HCT116 (cell line): Measurements from ENCODE around the gene GNG4. TPM values are rescaled to one million over a fixed set of nuclear protein-coding genes. Genes with fewer than 3 reads are reported as not detected.

Experiments used
- ATAC-seq: fragments of 200-7000 bp; cut with Tn5 transposase; 2 replicates; pipeline ENCODE4 v1.9.1; 2020; ENCODE audit warnings: mild to moderate bottlenecking, moderate library complexity
- BruUV-seq: library from RNA; stranded (reverse); fragments of 400-500 nt; replicated peaks from 2 replicates; lab custom pipeline; 2021; lab: Mats Ljungman, UMichigan
- CTCF ChIA-PET: fragments of 300-600 bp; sonication (Branson Sonifier 250); formaldehyde crosslinking; loops from one replicate; lab custom pipeline; 2021; ENCODE audit warnings: antibody characterized with exemption; lab: Charles Lee
- POLR2A ChIA-PET: fragments of 300-600, 350-600 bp; sonication (Branson Sonifier 250); formaldehyde crosslinking; loops from one replicate; lab custom pipeline; 2021; ENCODE audit warnings: antibody characterized with exemption; lab: Charles Lee
- RAD21 ChIA-PET, 2 experiments: fragments of 300-600 bp; sonication (Branson Sonifier 250); formaldehyde crosslinking; loops; one replicate each; lab custom pipeline; 2023; ENCODE audit warnings: low total read pairs in 2 of 2; ENCODE audit not compliant: uncharacterized antibody in 2 of 2, unreplicated experiment in 2 of 2, low non-redundant PET in 1 of 2; lab: Charles Lee
- DNase-seq: peaks from one replicate; pipeline ENCODE4 v3.0.0-alpha.2; 2010; ENCODE audit warnings: low read depth, low spot score
- H2AFZ ChIP-seq: fragments of 200-600 bp; shearing (Covaris generic), sonication (generic); 2 replicates; pipeline ENCODE4 v1.6.1; 2017; ENCODE audit warnings: low read depth, mixed run types, mixed read lengths, antibody characterized with exemption, low read length; ENCODE audit not compliant: poor library complexity, severe bottlenecking
- H3K27ac ChIP-seq: 2 replicates; pipeline ENCODE4 v1.5.1; 2012; ENCODE audit warnings: low read depth, low read length
- H3K27me3 ChIP-seq: fragments of 200-600 bp; sonication (generic); 2 replicates; pipeline ENCODE4 v1.6.1; 2016; ENCODE audit warnings: mixed run types, low read length, mixed read lengths; ENCODE audit not compliant: insufficient read depth
- H3K36me3 ChIP-seq, 2 experiments: fragments of 200-500 bp in 1 of 2; fragments of 200-600 bp in 1 of 2; sonication (Bioruptor generic) in 1 of 2; sonication (generic) in 1 of 2; 2 replicates each; pipeline versions ENCODE4 v1.5.1 to v1.6.1; 2014 to 2016; ENCODE audit warnings: low read length in 2 of 2, inconsistent platforms in 1 of 2, mixed read lengths in 1 of 2, mixed run types in 1 of 2; ENCODE audit not compliant: insufficient read depth in 2 of 2, control insufficient read depth in 1 of 2
- H3K4me1 ChIP-seq, 2 experiments: fragments of 200-600 bp in 1 of 2; sonication (generic) in 1 of 2; 2 replicates each; pipeline versions ENCODE4 v1.5.1 to v1.6.1; 2012 to 2017; ENCODE audit warnings: low read length in 2 of 2, inconsistent platforms in 1 of 2, mild to moderate bottlenecking in 1 of 2, mixed read lengths in 1 of 2, mixed run types in 1 of 2, moderate library complexity in 1 of 2; ENCODE audit not compliant: insufficient read depth in 2 of 2, control insufficient read depth in 1 of 2
- H3K4me2 ChIP-seq: fragments of 200-600 bp; sonication (generic); 2 replicates; pipeline ENCODE4 v1.6.1; 2017; ENCODE audit warnings: mixed run types, low read length, mixed read lengths
- H3K4me3 ChIP-seq, 2 experiments: fragments of 200-600 bp in 1 of 2; sonication (generic) in 1 of 2; replicated peaks in 1 of 2; 2 replicates each; pipeline ENCODE4 v1.5.1; 2011 to 2016; ENCODE audit warnings: low read length in 2 of 2, control low read depth in 1 of 2, low read depth in 1 of 2, mild to moderate bottlenecking in 1 of 2, mixed read lengths in 1 of 2, mixed run types in 1 of 2
- H3K79me2 ChIP-seq: fragments of 200-600 bp; sonication (generic); 2 replicates; pipeline ENCODE4 v1.6.1; 2017; ENCODE audit warnings: mild to moderate bottlenecking, mixed run types, low read length, moderate library complexity, mixed read lengths; ENCODE audit not compliant: insufficient read depth
- H3K9ac ChIP-seq: fragments of 200-600 bp; sonication (generic); 2 replicates; pipeline ENCODE4 v1.6.1; 2016; ENCODE audit warnings: low read length, mixed read lengths
- H3K9me2 ChIP-seq: fragments of 200-600 bp; sonication (generic), shearing (Covaris generic); 2 replicates; pipeline ENCODE4 v1.6.1; 2017; ENCODE audit warnings: mixed run types, mild to moderate bottlenecking, moderate library complexity; ENCODE audit not compliant: insufficient read depth
- H3K9me3 ChIP-seq, 2 experiments: fragments of 200-500 bp in 1 of 2; fragments of 200-600 bp in 1 of 2; sonication (Bioruptor generic) in 1 of 2; sonication (generic) in 1 of 2; 2 replicates each; pipeline ENCODE4 v1.6.1; 2014 to 2017; ENCODE audit warnings: low read length in 2 of 2, mixed read lengths in 2 of 2, inconsistent platforms in 1 of 2, low read depth in 1 of 2, mild to moderate bottlenecking in 1 of 2, mixed run types in 1 of 2, moderate library complexity in 1 of 2; ENCODE audit not compliant: control insufficient read depth in 1 of 2, insufficient read depth in 1 of 2
- H4K20me1 ChIP-seq: fragments of 200-600 bp; sonication (generic), shearing (Covaris generic); 2 replicates; pipeline ENCODE4 v1.6.1; 2017; ENCODE audit warnings: mixed run types, mild to moderate bottlenecking, moderate library complexity; ENCODE audit not compliant: insufficient read depth
- TCF7L2 ChIP-seq: IDR thresholded peaks from 2 replicates; pipeline ENCODE4 v1.7.0; 2011; ENCODE audit warnings: borderline replicate concordance, inconsistent platforms; ENCODE audit not compliant: insufficient read depth, insufficient read length; ENCODE audit errors: extremely low read depth
- intact Hi-C: fragments of 100-400 bp; cut with micrococcal nuclease; formaldehyde crosslinking; loops from 2 replicates; pipeline ENCODE4 v1.10.0; 2022
- total RNA-seq: library from RNA; stranded (reverse); gene quantifications from one replicate; pipeline ENCODE4 v1.2.1, GENCODE V29; 2021; ENCODE audit not compliant: unreplicated experiment
- TF ChIP-seq, protein P1 (sequence below), 3 experiments: fragments of 200-600 bp in 1 of 3; sonication (generic) in 1 of 3; IDR thresholded peaks in 2 of 3; conservative IDR thresholded peaks in 1 of 3; 2 replicates each; pipeline ENCODE4 v1.5.1; 2012 to 2017; ENCODE audit warnings: low read depth in 2 of 3, low read length in 2 of 3, antibody characterized with exemption in 1 of 3, borderline replicate concordance in 1 of 3, control low read depth in 1 of 3, mild to moderate bottlenecking in 1 of 3, mixed read lengths in 1 of 3, mixed run types in 1 of 3, moderate library complexity in 1 of 3; ENCODE audit not compliant: insufficient read depth in 1 of 3

Gene GNG4
- total RNA-seq, 1 experiment from 2014 or later: 10.6 TPM

DNA sequence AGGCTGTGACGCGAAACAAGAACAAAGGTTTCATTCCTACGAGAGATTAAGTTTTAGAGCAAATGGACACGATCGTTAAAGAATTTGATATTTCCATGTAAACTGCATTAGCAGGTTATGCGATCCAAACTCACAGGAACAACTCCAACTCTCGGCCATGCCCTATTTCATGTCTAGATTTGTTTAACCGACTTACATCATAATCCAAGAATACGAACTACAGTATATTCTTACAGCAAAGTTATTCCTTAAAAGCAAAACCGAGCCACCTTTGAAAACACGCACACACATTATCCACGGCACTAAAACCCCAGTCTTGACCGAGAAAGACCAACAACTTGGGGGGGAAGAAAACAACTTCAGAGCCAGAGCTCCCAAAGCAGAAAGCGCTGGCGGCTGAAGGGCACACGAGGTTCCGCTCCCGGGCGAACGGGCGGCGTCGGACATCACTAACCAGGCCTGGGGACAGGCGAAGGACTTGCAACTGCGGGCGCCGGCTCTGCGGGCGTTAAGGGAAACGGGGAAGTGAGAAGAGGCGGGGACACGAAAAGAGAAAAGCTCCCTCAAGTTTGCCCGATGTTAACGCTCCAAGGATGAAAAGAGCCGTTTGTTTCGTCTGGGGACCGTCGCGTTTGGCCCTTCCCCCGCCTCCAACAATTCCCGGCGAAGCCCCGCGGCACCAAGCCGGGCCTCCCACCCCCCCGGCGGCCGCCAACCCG lies 146.0 kb downstream of the GNG4 start:
- POLR2A ChIA-PET: interaction anchor here (0.9 to 1.3 kb wide), 5 partner anchors 9 to 414 kb away, joined by 3 to 5 read pairs (median 3); no protein-coding TSS in a partner anchor
- intact Hi-C loops: loop anchor here (2.0 kb wide), 2 partner anchors 137 to 175 kb away; partner anchors contain the start of genes ARID4B, GGPS1 and TBCE
- H4K20me1 ChIP-seq: peaks cover 6% of the 10 kb centered on the region; the same call in 1 of the 2 replicates
- BruUV-seq: TSS peak; percentile 63
- no peaks in the 10 kb centered on the region for H3K9me2 ChIP-seq
- peak overlapping the region; percentile 99 for H3K9ac ChIP-seq
- no peaks in the 10 kb centered on the region for H3K9me3 ChIP-seq
- H3K27me3 ChIP-seq: no peaks in the 10 kb centered on the region
- no peaks in the 10 kb centered on the region for H3K36me3 ChIP-seq
- H3K4me3 ChIP-seq: peak overlapping the region; percentile 75 to 80
- ATAC-seq (no peak), DNase-seq (no peak)
- no peak overlapping the region for H2AFZ ChIP-seq
- RAD21 ChIA-PET: interaction anchor here in 1 of 2 experiments (1.1 kb wide), 1 partner anchor 279 kb away, joined by 3 read pairs; no protein-coding TSS in a partner anchor
- CTCF ChIA-PET: interaction anchor here (0.6 to 2.5 kb wide), 14 partner anchors 9 to 468 kb away, joined by 3 to 25 read pairs (median 4); no protein-coding TSS in a partner anchor
- TF ChIP-seq, protein P1, sequence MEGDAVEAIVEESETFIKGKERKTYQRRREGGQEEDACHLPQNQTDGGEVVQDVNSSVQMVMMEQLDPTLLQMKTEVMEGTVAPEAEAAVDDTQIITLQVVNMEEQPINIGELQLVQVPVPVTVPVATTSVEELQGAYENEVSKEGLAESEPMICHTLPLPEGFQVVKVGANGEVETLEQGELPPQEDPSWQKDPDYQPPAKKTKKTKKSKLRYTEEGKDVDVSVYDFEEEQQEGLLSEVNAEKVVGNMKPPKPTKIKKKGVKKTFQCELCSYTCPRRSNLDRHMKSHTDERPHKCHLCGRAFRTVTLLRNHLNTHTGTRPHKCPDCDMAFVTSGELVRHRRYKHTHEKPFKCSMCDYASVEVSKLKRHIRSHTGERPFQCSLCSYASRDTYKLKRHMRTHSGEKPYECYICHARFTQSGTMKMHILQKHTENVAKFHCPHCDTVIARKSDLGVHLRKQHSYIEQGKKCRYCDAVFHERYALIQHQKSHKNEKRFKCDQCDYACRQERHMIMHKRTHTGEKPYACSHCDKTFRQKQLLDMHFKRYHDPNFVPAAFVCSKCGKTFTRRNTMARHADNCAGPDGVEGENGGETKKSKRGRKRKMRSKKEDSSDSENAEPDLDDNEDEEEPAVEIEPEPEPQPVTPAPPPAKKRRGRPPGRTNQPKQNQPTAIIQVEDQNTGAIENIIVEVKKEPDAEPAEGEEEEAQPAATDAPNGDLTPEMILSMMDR (IDR thresholded peaks at IDR 0.05 in 2 of 3, conservative IDR thresholded peaks at IDR 0.05 in 1 of 3; ENCODE audit: borderline replicate concordance in 1 of 3, insufficient read depth in 1 of 3, low read depth in 2 of 3, low read length in 2 of 3): no peak
- TF ChIP-seq TCF7L2: peak; percentile 6
- peak overlapping the region; percentile 84 for H3K4me2 ChIP-seq
- H3K27ac ChIP-seq: peak overlapping the region; percentile 99
- H3K4me1 ChIP-seq: peaks cover 10 to 38% of the 10 kb centered on the region in 2 experiments; a peak in 3 of 4 replicates
- H3K79me2 ChIP-seq: peaks cover 52% of the 10 kb centered on the region
